Measurements from ENCODE around the gene OVCH1. TPM values are rescaled to one million over a fixed set of nuclear protein-coding genes. Genes with fewer than 3 reads are reported as not detected.
"Not testable (repeated sequence)": the region's sequence is repeated elsewhere in the genome, so short reads cannot be mapped to it uniquely, and the experiment has no call there.

OVCH1 gene
- total RNA-seq, 1 experiment from 2014 or later, result not detected

GRCh38 chr12:29437575-29437974, 59.9 kb downstream of the OVCH1 start:
- Histone ChIP-seq H3K27me3 (ENCODE audit: insufficient read depth, low read length) (no peaks in the 10 kb centered on the region), H3K9me3 (ENCODE audit: control insufficient read depth in 1 of 2, insufficient read depth in 1 of 2, low read depth in 1 of 2, low read length in 2 of 2) (no peaks in the 10 kb centered on the region), H3K4me1 (ENCODE audit: control insufficient read depth in 1 of 2, insufficient read depth in 2 of 2, low read length in 2 of 2) (no peaks in the 10 kb centered on the region), H3K9me2 (ENCODE audit: insufficient read depth) (no peaks in the 10 kb centered on the region; the same call in none of the 2 replicates), H3K9ac (ENCODE audit: low read length) (no peak overlapping the region), H2AFZ (ENCODE audit: low read depth, low read length, poor library complexity, severe bottlenecking) (no peak overlapping the region), H3K27ac (ENCODE audit: low read depth, low read length) (no peak overlapping the region), H3K36me3 (ENCODE audit: control insufficient read depth in 1 of 2, insufficient read depth in 2 of 2, low read length in 2 of 2) (no peaks in the 10 kb centered on the region), H3K4me2 (ENCODE audit: low read length) (no peak overlapping the region), H4K20me1 (ENCODE audit: insufficient read depth) (no peaks in the 10 kb centered on the region), H3K4me3 (replicated peaks in 1 of 2; ENCODE audit: low read depth in 1 of 2, low read length in 2 of 2) (no peak overlapping the region), H3K79me2 (ENCODE audit: insufficient read depth, low read length) (no peaks in the 10 kb centered on the region)
- intact Hi-C loops (cut with micrococcal nuclease), result no loop called here
- no TSS peak for BruUV-seq (replicated peaks)
- ChIA-PET RAD21 (ENCODE audit: low non-redundant PET in 1 of 2, low total read pairs in 2 of 2, uncharacterized antibody in 2 of 2, unreplicated experiment in 2 of 2) (no interaction called here), POLR2A (no interaction called here), CTCF (no interaction called here)
- ATAC-seq, result no peak
- no peak for DNase-seq (ENCODE audit: low read depth, low spot score)
- TF ChIP-seq CEBPB (IDR thresholded peaks at IDR 0.05; ENCODE audit: low read depth) (no peak), EZH2 (IDR thresholded peaks at IDR 0.05) (no peak), POLR2A (IDR thresholded peaks at IDR 0.05; ENCODE audit: borderline replicate concordance, extremely low read depth, insufficient read depth, insufficient read length) (no peak), POLR2AphosphoS5 (IDR thresholded peaks at IDR 0.05; ENCODE audit: low read depth, low read length) (no peak), EZH2phosphoT487 (IDR thresholded peaks at IDR 0.05; ENCODE audit: borderline replicate concordance) (no peak), CBX3 (IDR thresholded peaks at IDR 0.05; ENCODE audit: low read depth) (no peak), EGR1 (IDR thresholded peaks at IDR 0.05; ENCODE audit: low read depth) (no peak), ZFX (IDR thresholded peaks at IDR 0.05) (no peak), ELF1 (IDR thresholded peaks at IDR 0.05; ENCODE audit: borderline replicate concordance, low read depth) (no peak), FOSL1 (IDR thresholded peaks at IDR 0.05; ENCODE audit: low read depth) (no peak), TCF7L2 (IDR thresholded peaks at IDR 0.05; ENCODE audit: borderline replicate concordance, extremely low read depth, insufficient read depth, insufficient read length) (no peak), JUND (IDR thresholded peaks at IDR 0.05) (no peak), RAD21 (IDR thresholded peaks at IDR 0.05; ENCODE audit: low read depth) (no peak), MAX (IDR thresholded peaks at IDR 0.05) (no peak), YY1 (IDR thresholded peaks at IDR 0.05; ENCODE audit: extremely low read depth, insufficient replicate concordance, low read depth, low read length) (no peak), SP1 (IDR thresholded peaks at IDR 0.05; ENCODE audit: low read depth) (no peak), SIN3A (IDR thresholded peaks at IDR 0.05; ENCODE audit: low read depth) (no peak), SRF (IDR thresholded peaks at IDR 0.05; ENCODE audit: low read depth) (no peak), ATF3 (IDR thresholded peaks at IDR 0.05) (no peak)
- TF ChIP-seq, protein P1, sequence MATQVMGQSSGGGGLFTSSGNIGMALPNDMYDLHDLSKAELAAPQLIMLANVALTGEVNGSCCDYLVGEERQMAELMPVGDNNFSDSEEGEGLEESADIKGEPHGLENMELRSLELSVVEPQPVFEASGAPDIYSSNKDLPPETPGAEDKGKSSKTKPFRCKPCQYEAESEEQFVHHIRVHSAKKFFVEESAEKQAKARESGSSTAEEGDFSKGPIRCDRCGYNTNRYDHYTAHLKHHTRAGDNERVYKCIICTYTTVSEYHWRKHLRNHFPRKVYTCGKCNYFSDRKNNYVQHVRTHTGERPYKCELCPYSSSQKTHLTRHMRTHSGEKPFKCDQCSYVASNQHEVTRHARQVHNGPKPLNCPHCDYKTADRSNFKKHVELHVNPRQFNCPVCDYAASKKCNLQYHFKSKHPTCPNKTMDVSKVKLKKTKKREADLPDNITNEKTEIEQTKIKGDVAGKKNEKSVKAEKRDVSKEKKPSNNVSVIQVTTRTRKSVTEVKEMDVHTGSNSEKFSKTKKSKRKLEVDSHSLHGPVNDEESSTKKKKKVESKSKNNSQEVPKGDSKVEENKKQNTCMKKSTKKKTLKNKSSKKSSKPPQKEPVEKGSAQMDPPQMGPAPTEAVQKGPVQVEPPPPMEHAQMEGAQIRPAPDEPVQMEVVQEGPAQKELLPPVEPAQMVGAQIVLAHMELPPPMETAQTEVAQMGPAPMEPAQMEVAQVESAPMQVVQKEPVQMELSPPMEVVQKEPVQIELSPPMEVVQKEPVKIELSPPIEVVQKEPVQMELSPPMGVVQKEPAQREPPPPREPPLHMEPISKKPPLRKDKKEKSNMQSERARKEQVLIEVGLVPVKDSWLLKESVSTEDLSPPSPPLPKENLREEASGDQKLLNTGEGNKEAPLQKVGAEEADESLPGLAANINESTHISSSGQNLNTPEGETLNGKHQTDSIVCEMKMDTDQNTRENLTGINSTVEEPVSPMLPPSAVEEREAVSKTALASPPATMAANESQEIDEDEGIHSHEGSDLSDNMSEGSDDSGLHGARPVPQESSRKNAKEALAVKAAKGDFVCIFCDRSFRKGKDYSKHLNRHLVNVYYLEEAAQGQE (IDR thresholded peaks at IDR 0.05; ENCODE audit: low read depth), result no peak

- H3K4me1 ChIP-seq (ENCODE audit: control insufficient read depth in 1 of 2, insufficient read depth in 2 of 2, low read length in 2 of 2); ATAC-seq; intact Hi-C loops (cut with micrococcal nuclease); RAD21 ChIA-PET (ENCODE audit: low non-redundant PET in 1 of 2, low total read pairs in 2 of 2, uncharacterized antibody in 2 of 2, unreplicated experiment in 2 of 2); H2AFZ ChIP-seq (ENCODE audit: low read depth, low read length, poor library complexity, severe bottlenecking); H3K79me2 ChIP-seq (ENCODE audit: insufficient read depth, low read length); H3K27ac ChIP-seq (ENCODE audit: low read depth, low read length); H4K20me1 ChIP-seq (ENCODE audit: insufficient read depth); H3K36me3 ChIP-seq (ENCODE audit: control insufficient read depth in 1 of 2, insufficient read depth in 2 of 2, low read length in 2 of 2); H3K9ac ChIP-seq (ENCODE audit: low read length); H3K9me3 ChIP-seq (ENCODE audit: control insufficient read depth in 1 of 2, insufficient read depth in 1 of 2, low read depth in 1 of 2, low read length in 2 of 2); H3K27me3 ChIP-seq (ENCODE audit: insufficient read depth, low read length); H3K9me2 ChIP-seq (ENCODE audit: insufficient read depth); CTCF ChIA-PET; DNase-seq (ENCODE audit: low read depth, low spot score); POLR2A ChIA-PET; H3K4me2 ChIP-seq (ENCODE audit: low read length); H3K4me3 ChIP-seq (replicated peaks in 1 of 2; ENCODE audit: low read depth in 1 of 2, low read length in 2 of 2); BruUV-seq (replicated peaks): not testable (repeated sequence)
Measured at GRCh38 chr12:29436815-29437214, 60.7 kb downstream of the OVCH1 start.

Measured in HCT116 (cell line).